ENCODE measurements around the gene NUP214. TPM values are rescaled to one million over a fixed set of nuclear protein-coding genes. Genes with fewer than 3 reads are reported as not detected.

The NUP214 gene
- total RNA-seq = 100 to 1,000 TPM in 1 of 4 donors, 10 to 100 TPM in 3; 36.1 to 104 (median 69.6) TPM

DNA sequence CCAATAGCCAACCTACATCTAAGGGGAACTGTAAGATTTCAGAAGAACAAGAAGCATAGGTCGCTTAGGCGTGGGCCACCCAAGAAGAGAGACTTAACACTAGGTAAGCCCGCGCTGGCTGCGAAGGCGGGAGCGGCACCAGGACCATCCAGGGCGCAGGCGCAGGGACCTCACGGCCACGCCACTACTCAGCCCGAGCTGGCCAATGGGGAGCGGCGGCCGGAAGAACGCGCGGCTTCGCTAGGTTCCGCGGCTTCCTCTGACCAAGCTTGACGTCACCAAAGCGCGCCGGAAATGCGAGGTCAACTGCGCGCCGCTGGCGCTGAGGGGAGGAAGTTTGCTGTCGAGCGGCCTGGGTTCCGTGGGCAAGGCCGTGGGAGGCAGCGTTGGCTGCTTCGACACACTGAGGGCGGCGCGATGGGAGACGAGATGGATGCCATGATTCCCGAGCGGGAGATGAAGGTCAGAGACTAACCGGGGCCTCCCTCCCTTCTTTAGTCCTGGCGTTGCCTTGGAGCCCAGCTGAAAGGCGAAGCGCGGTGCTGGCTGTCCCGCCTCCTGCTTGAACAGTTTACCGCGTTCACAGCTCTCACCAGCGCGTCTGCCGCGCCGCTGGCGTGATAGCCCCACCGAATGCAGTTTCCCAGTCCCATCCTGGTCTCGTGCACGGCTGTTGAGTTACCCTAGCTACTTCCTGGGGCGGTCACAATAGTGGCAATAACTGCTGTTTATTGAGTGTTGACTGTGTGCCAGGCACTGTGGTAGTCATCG, at the start of gene NUP214:
Gene NUP214, plus strand, starts transcription at position 299 of the 771 bp plus-strand sequence. Its CDS starts 119 bp downstream, at position 418.
- WGBS = 1% methylated on average over 27 of the region's 61 CpGs
- Histone ChIP-seq H3K9me3 (no peaks in the 10 kb centered on the region), H3K4me3 (peak within 1 kb of the TSS; percentile 81), H3K36me3 (peaks cover 30% of the 10 kb centered on the region), H3K27ac (peak within 1 kb of the TSS; percentile 85), H3K4me1 (peaks cover 20% of the 10 kb centered on the region), H3K27me3 (no peaks in the 10 kb centered on the region)
- peak; percentile 99 for DNase-seq (ENCODE audit: low spot score in 2 of 2)
- TF ChIP-seq EP300 (IDR thresholded peaks at IDR 0.05) (no peak), POLR2A (IDR thresholded peaks at IDR 0.05) (peak; percentile 67 to 80), POLR2AphosphoS5 (IDR thresholded peaks at IDR 0.05) (peak; percentile 95 to 99 (median 99))
- TF ChIP-seq, protein P1, sequence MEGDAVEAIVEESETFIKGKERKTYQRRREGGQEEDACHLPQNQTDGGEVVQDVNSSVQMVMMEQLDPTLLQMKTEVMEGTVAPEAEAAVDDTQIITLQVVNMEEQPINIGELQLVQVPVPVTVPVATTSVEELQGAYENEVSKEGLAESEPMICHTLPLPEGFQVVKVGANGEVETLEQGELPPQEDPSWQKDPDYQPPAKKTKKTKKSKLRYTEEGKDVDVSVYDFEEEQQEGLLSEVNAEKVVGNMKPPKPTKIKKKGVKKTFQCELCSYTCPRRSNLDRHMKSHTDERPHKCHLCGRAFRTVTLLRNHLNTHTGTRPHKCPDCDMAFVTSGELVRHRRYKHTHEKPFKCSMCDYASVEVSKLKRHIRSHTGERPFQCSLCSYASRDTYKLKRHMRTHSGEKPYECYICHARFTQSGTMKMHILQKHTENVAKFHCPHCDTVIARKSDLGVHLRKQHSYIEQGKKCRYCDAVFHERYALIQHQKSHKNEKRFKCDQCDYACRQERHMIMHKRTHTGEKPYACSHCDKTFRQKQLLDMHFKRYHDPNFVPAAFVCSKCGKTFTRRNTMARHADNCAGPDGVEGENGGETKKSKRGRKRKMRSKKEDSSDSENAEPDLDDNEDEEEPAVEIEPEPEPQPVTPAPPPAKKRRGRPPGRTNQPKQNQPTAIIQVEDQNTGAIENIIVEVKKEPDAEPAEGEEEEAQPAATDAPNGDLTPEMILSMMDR (IDR thresholded peaks at IDR 0.05) = no peak

DNA sequence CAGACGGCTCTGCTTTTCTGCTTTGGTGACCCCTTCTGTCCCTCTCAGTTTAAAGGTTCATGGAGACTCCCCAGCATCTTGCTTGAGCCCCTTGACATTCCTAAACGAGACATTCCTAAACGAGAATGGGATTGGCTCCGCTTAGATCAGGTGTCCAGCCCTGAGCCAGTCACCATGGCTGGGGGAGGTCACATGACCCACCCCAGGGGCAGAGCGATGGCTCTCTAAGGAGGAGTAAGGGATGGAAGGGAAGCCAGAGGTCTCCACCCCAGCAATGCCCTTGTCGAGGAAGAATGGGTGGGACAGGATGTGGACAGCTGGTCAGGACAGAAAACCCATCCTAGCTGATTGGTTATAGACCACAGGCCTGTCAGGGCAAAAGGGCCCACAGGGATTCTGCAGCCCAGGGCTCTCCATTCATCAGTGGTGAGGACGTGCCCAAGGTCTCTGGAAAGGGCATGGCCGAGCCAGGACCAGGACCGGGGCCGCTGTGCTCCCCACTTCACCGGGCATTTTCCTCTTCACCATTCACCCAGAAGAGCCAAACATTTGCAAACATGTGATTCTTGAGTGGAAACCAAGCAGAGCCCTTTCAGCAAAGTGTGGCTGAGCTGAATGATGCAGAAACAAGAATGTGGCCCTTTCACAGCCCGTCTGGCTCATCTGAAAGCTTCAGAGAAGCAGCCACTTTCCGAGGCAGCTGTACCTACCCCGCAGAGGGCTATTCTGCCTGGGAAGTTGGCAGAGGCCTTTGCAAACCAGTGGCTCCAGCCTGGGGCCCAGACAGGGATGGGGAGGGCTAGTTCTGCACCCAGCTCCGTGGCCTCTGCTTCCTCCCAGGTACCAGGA, 48.8 kb upstream of the NUP214 start:
- DNase-seq (ENCODE audit: low spot score in 2 of 2) = no peak
- H3K9me3 ChIP-seq = no peaks in the 10 kb centered on the region
- H3K27me3 ChIP-seq = no peaks in the 10 kb centered on the region
- no peaks in the 10 kb centered on the region for H3K36me3 ChIP-seq
- H3K27ac ChIP-seq = no peak overlapping the region
- WGBS = 81% methylated on average over 11 of the region's 15 CpGs
- TF ChIP-seq POLR2AphosphoS5 (IDR thresholded peaks at IDR 0.05) = no peak
- TF ChIP-seq, protein P1 (IDR thresholded peaks at IDR 0.05) = no peak
- TF ChIP-seq POLR2A (IDR thresholded peaks at IDR 0.05) = no peak
- no peak for TF ChIP-seq EP300 (IDR thresholded peaks at IDR 0.05)
- H3K4me3 ChIP-seq = no peak overlapping the region
- H3K4me1 ChIP-seq = no peaks in the 10 kb centered on the region

GRCh38 chr9:131078427-131079366, 46.7 kb upstream of the NUP214 start:
- DNase-seq (ENCODE audit: low spot score in 2 of 2) = no peak
- Histone ChIP-seq H3K36me3 (no peaks in the 10 kb centered on the region), H3K4me3 (no peak overlapping the region), H3K9me3 (no peaks in the 10 kb centered on the region), H3K4me1 (no peaks in the 10 kb centered on the region), H3K27me3 (no peaks in the 10 kb centered on the region), H3K27ac (no peak overlapping the region)
- TF ChIP-seq POLR2A (IDR thresholded peaks at IDR 0.05) (no peak), EP300 (IDR thresholded peaks at IDR 0.05) (no peak), POLR2AphosphoS5 (IDR thresholded peaks at IDR 0.05) (no peak)
- TF ChIP-seq, protein P1 (IDR thresholded peaks at IDR 0.05) = no peak
- 83% methylated on average over 9 of the region's 17 CpGs for WGBS

- Histone ChIP-seq H3K9me3 (no peaks in the 10 kb centered on the region), H3K4me3 (no peak overlapping the region), H3K27me3 (no peaks in the 10 kb centered on the region), H3K27ac (no peak overlapping the region), H3K4me1 (no peaks in the 10 kb centered on the region), H3K36me3 (no peaks in the 10 kb centered on the region)
- DNase-seq (ENCODE audit: low spot score in 2 of 2) = no peak
- no peak for TF ChIP-seq POLR2AphosphoS5 (IDR thresholded peaks at IDR 0.05)
- no peak for TF ChIP-seq POLR2A (IDR thresholded peaks at IDR 0.05)
- TF ChIP-seq, protein P1 (IDR thresholded peaks at IDR 0.05) = no peak
- TF ChIP-seq EP300 (IDR thresholded peaks at IDR 0.05) = no peak
- WGBS = 62% methylated on average over 7 of the region's 9 CpGs
These were observed 44.8 kb upstream of the NUP214 start for GRCh38 chr9:131080589-131080988.
